Measurements from ENCODE around the gene CCBE1.

The CCBE1 gene

DNA sequence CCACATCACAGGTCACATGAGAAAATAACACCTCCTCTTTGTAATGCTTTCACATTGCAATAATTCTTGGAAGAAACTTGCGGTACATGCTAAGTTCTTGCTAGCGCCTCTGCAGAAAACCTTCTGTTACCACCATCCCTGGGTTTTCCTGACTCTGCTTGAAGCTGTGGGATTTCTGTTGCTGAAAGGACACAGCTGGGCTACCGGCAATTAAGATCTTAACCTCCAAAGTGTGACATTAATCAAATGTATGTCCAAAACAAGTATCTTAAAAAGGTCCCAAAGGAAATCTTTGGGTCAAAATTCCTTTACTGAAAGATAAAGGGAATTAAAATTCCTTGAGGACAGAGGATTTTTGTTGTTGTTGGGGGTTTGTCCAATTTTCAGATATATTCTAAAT, 7.5 kb downstream of the CCBE1 start:
- Histone ChIP-seq H3K4me1 (ENCODE audit: control insufficient read depth, insufficient read depth, low read length) (peaks cover 11% of the 10 kb centered on the region; the same call in 1 of the 2 replicates), H3K36me3 (ENCODE audit: control insufficient read depth, insufficient read depth, low read length) (no peaks in the 10 kb centered on the region), H3K9me3 (ENCODE audit: control insufficient read depth, insufficient read depth, low read length) (no peaks in the 10 kb centered on the region), H3K27me3 (ENCODE audit: control insufficient read depth, insufficient read depth, low read length) (peaks cover 2% of the 10 kb centered on the region), H3K4me3 (ENCODE audit: low read length) (no peak overlapping the region), H3K27ac (ENCODE audit: low read length) (no peak overlapping the region)
- WGBS (ENCODE audit: insufficient coverage, insufficient read length): no CpG with 5 or more reads among the region's 3 CpGs
- no peak for DNase-seq (ENCODE audit: low read depth, low spot score)

DNA sequence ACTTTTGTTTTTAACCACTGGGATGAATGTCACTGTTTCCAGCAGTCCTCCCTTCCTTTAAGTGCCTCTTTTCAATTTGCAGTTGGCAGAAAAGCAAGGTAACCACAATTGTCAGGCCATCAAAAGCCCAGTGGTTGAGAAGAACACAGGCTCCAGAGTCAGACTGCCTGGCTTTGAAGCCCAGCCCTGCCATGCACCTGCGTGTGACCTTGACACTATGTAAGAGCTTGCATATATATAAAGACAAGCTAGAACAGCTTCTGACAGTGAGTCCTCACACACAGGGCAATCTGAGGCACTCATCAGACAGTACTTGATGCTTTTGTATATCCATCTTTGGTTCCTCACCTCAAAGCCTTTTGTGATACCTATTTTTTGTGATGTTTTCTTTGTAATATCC, 11.0 kb downstream of the CCBE1 start:
- no peaks in the 10 kb centered on the region; the same call in none of the 2 replicates for H3K27me3 ChIP-seq (ENCODE audit: control insufficient read depth, insufficient read depth, low read length)
- H3K4me3 ChIP-seq (ENCODE audit: low read length): no peak overlapping the region
- H3K9me3 ChIP-seq (ENCODE audit: control insufficient read depth, insufficient read depth, low read length): no peaks in the 10 kb centered on the region
- H3K36me3 ChIP-seq (ENCODE audit: control insufficient read depth, insufficient read depth, low read length): no peaks in the 10 kb centered on the region
- peaks cover 12% of the 10 kb centered on the region for H3K4me1 ChIP-seq (ENCODE audit: control insufficient read depth, insufficient read depth, low read length)
- no CpG with 5 or more reads among the region's 1 CpG for WGBS (ENCODE audit: insufficient coverage, insufficient read length)
- no peak for DNase-seq (ENCODE audit: low read depth, low spot score)
- no peak overlapping the region for H3K27ac ChIP-seq (ENCODE audit: low read length)

DNA sequence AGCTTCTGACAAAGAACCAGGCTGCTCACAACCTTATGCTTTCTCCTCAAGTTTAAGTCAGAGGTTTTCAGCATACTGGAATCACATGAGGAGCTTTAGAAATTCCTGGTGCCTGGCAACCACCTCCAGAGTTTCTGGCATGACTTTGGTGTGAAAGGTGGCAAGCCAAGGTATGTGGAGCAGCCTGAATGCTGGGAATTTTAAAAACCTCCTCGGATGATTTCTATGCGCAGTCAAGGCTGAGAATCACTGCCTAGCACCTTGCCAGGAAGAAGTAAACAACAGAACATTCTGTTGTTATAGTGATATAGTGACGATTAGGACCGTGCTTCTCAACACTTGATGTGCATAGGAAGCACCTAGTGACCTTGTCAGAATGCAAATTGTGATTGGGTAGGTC, 11.7 kb downstream of the CCBE1 start:
- H3K4me3 ChIP-seq (ENCODE audit: low read length): no peak overlapping the region
- no CpG with 5 or more reads among the region's 4 CpGs for WGBS (ENCODE audit: insufficient coverage, insufficient read length)
- H3K27me3 ChIP-seq (ENCODE audit: control insufficient read depth, insufficient read depth, low read length): no peaks in the 10 kb centered on the region; the same call in none of the 2 replicates
- no peak overlapping the region for H3K27ac ChIP-seq (ENCODE audit: low read length)
- no peaks in the 10 kb centered on the region for H3K9me3 ChIP-seq (ENCODE audit: control insufficient read depth, insufficient read depth, low read length)
- no peak for DNase-seq (ENCODE audit: low read depth, low spot score)
- peaks cover 12% of the 10 kb centered on the region for H3K4me1 ChIP-seq (ENCODE audit: control insufficient read depth, insufficient read depth, low read length)
- no peaks in the 10 kb centered on the region for H3K36me3 ChIP-seq (ENCODE audit: control insufficient read depth, insufficient read depth, low read length)

DNA sequence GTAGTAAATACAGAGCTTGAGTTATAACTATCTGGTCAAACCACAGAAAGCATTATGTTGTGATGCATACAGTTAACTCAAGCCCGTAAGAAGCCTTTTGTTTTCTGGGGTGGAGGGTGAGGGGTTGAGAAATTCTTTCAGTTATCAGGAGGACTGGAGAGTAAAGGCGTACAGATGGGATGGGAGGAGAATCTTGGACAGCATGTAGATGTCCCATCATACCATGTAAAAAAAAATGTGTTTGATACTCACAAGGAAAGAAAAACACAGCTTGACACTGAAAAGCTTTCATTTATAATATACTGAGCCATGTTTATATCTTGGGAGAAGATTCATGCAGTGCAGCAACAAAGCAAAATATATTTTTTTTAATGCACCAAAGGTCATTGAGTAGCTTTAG, 12.4 kb downstream of the CCBE1 start:
- no peak for DNase-seq (ENCODE audit: low read depth, low spot score)
- WGBS (ENCODE audit: insufficient coverage, insufficient read length): no CpG with 5 or more reads among the region's 2 CpGs
- H3K36me3 ChIP-seq (ENCODE audit: control insufficient read depth, insufficient read depth, low read length): no peaks in the 10 kb centered on the region
- no peak overlapping the region for H3K27ac ChIP-seq (ENCODE audit: low read length)
- H3K9me3 ChIP-seq (ENCODE audit: control insufficient read depth, insufficient read depth, low read length): no peaks in the 10 kb centered on the region
- no peak overlapping the region for H3K4me3 ChIP-seq (ENCODE audit: low read length)
- H3K4me1 ChIP-seq (ENCODE audit: control insufficient read depth, insufficient read depth, low read length): peaks cover 12% of the 10 kb centered on the region
- H3K27me3 ChIP-seq (ENCODE audit: control insufficient read depth, insufficient read depth, low read length): no peaks in the 10 kb centered on the region; the same call in none of the 2 replicates

DNA sequence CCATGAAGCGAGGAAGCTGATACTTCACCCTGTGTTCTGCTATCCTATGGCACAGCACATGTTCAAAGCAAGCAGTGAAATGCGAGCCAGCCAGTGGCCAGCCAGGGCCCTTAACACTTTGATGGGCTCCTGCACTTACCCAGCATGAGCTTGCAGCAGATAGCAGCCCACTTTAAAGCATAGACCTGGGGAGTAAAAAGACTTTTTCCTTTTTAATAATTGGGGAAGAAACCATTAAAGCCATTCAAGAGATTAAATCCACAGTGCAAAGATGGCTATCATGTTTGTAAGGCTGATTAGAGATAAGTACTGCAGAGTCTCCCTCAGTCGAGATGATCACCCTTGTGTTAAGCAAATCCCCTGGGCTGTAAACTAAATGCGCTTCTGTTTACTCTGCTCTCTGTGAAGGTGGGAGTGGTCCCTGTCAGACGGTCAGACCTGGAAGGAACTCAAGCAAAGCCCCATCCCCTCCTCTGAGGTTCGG, 15.7 kb downstream of the CCBE1 start:
- no CpG with 5 or more reads among the region's 6 CpGs for WGBS (ENCODE audit: insufficient coverage, insufficient read length)
- Histone ChIP-seq H3K9me3 (ENCODE audit: control insufficient read depth, insufficient read depth, low read length) (no peaks in the 10 kb centered on the region), H3K4me3 (ENCODE audit: low read length) (no peak overlapping the region), H3K27ac (ENCODE audit: low read length) (no peak overlapping the region), H3K27me3 (ENCODE audit: control insufficient read depth, insufficient read depth, low read length) (no peaks in the 10 kb centered on the region; the same call in 1 of the 2 replicates), H3K36me3 (ENCODE audit: control insufficient read depth, insufficient read depth, low read length) (no peaks in the 10 kb centered on the region), H3K4me1 (ENCODE audit: control insufficient read depth, insufficient read depth, low read length) (peaks cover 6% of the 10 kb centered on the region)
- DNase-seq (ENCODE audit: low read depth, low spot score): no peak

DNA sequence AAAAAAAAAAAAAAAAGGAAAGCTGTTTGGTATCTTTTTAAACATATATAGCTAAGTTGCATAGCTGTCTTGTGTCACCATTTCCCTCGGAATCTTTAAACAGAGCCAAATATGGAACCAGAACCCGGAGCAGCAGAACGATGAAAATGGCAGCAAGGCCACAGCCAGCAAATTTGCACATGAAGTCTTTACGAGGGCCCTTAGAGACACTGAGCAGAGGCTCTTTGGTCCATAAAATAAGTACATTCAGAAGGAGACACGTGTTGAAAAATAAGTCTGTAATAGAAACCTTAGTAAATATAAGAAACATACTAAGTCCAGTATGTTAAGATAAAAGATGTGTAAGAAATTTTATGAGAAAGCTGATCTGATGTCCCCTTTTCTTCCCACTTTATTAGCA, 16.2 kb downstream of the CCBE1 start:
- H3K4me1 ChIP-seq (ENCODE audit: control insufficient read depth, insufficient read depth, low read length): peaks cover 6% of the 10 kb centered on the region
- no CpG with 5 or more reads among the region's 5 CpGs for WGBS (ENCODE audit: insufficient coverage, insufficient read length)
- H3K27ac ChIP-seq (ENCODE audit: low read length): no peak overlapping the region
- no peak overlapping the region for H3K4me3 ChIP-seq (ENCODE audit: low read length)
- H3K36me3 ChIP-seq (ENCODE audit: control insufficient read depth, insufficient read depth, low read length): no peaks in the 10 kb centered on the region
- no peaks in the 10 kb centered on the region; the same call in 1 of the 2 replicates for H3K27me3 ChIP-seq (ENCODE audit: control insufficient read depth, insufficient read depth, low read length)
- H3K9me3 ChIP-seq (ENCODE audit: control insufficient read depth, insufficient read depth, low read length): no peaks in the 10 kb centered on the region
- no peak for DNase-seq (ENCODE audit: low read depth, low spot score)

DNA sequence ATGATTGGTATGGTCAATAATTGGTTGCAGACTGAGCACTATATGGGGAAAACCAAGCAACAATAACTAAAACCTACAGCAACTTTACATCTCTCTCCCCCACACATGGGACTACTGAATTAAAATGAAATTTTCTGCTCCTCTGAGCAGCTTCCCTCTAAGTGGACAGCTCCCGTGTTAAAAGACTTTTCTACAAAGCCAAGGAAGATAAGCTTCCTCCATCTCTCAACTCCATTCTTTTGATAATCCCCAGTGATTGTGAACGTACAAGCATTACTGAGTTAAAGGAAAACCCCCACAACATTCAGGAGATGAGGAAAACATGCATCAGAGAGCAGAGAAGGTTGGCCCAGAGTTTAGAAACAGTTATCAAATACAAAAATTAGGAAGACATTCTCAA, 21.9 kb downstream of the CCBE1 start:
- H3K9me3 ChIP-seq (ENCODE audit: control insufficient read depth, insufficient read depth, low read length): no peaks in the 10 kb centered on the region
- WGBS (ENCODE audit: insufficient coverage, insufficient read length): no CpG with 5 or more reads among the region's 2 CpGs
- H3K36me3 ChIP-seq (ENCODE audit: control insufficient read depth, insufficient read depth, low read length): no peaks in the 10 kb centered on the region
- no peak overlapping the region for H3K4me3 ChIP-seq (ENCODE audit: low read length)
- H3K27ac ChIP-seq (ENCODE audit: low read length): no peak overlapping the region
- DNase-seq (ENCODE audit: low read depth, low spot score): no peak
- no peaks in the 10 kb centered on the region for H3K4me1 ChIP-seq (ENCODE audit: control insufficient read depth, insufficient read depth, low read length)
- no peaks in the 10 kb centered on the region for H3K27me3 ChIP-seq (ENCODE audit: control insufficient read depth, insufficient read depth, low read length)

DNA sequence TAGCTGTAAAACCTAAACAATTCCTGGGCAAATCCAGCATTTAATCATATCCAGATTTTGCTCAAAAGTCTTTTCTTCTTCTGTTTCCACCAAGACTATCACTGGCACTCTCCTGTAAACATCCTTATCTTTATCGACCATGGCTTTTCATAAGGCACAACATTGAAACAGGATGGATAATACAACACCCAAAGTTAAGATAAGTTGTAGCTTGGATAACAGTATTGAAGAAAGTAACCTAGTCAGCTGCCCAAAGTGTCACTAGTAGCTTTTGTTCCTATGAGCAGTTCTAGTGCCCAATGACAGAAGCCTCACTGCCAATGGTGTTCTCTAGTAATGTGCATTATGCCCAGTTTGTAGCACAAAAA, 22.3 kb downstream of the CCBE1 start:
- no CpG with 5 or more reads among the region's 1 CpG for WGBS (ENCODE audit: insufficient coverage, insufficient read length)
- no peaks in the 10 kb centered on the region for H3K27me3 ChIP-seq (ENCODE audit: control insufficient read depth, insufficient read depth, low read length)
- no peak overlapping the region for H3K27ac ChIP-seq (ENCODE audit: low read length)
- no peaks in the 10 kb centered on the region for H3K4me1 ChIP-seq (ENCODE audit: control insufficient read depth, insufficient read depth, low read length)
- H3K4me3 ChIP-seq (ENCODE audit: low read length): no peak overlapping the region
- H3K36me3 ChIP-seq (ENCODE audit: control insufficient read depth, insufficient read depth, low read length): no peaks in the 10 kb centered on the region
- no peak for DNase-seq (ENCODE audit: low read depth, low spot score)
- H3K9me3 ChIP-seq (ENCODE audit: control insufficient read depth, insufficient read depth, low read length): no peaks in the 10 kb centered on the region

DNA sequence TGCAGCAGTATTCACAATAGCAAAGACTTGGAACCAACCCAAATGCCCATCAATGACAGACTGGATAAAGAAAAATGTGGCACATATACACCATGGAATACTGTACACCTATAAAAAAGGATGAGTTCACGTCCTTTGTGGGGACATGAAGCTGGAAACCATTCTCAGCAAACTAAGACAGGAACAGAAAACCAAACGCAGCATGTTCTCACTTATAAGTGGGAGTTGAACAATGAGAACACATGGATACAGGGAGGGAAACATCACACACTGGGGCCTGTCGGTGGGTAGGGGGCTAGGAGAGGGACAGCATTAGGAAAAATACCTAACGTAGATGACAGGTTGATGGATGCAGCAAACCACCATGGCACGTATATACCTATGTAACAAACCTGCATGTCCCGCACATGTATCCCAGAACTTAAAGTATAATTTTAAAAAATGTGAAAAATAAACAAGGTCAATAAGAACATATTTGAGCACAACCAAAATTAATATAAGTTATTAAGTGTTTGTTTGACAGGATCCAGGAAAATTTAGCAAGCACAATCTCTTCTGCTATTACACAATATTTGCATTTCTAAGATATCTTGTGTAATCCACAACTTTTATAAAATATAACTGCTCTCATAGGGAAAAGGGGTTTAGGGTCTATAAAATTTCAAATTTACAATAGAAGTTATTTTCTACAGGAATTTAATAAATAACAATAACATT, 22.9 kb downstream of the CCBE1 start:
- no peaks in the 10 kb centered on the region for H3K4me1 ChIP-seq (ENCODE audit: control insufficient read depth, insufficient read depth, low read length)
- no peak for DNase-seq (ENCODE audit: low read depth, low spot score)
- no peaks in the 10 kb centered on the region for H3K36me3 ChIP-seq (ENCODE audit: control insufficient read depth, insufficient read depth, low read length)
- H3K9me3 ChIP-seq (ENCODE audit: control insufficient read depth, insufficient read depth, low read length): no peaks in the 10 kb centered on the region
- H3K27ac ChIP-seq (ENCODE audit: low read length): no peak overlapping the region
- WGBS (ENCODE audit: insufficient coverage, insufficient read length): no CpG with 5 or more reads among the region's 6 CpGs
- H3K4me3 ChIP-seq (ENCODE audit: low read length): no peak overlapping the region
- H3K27me3 ChIP-seq (ENCODE audit: control insufficient read depth, insufficient read depth, low read length): no peaks in the 10 kb centered on the region

DNA sequence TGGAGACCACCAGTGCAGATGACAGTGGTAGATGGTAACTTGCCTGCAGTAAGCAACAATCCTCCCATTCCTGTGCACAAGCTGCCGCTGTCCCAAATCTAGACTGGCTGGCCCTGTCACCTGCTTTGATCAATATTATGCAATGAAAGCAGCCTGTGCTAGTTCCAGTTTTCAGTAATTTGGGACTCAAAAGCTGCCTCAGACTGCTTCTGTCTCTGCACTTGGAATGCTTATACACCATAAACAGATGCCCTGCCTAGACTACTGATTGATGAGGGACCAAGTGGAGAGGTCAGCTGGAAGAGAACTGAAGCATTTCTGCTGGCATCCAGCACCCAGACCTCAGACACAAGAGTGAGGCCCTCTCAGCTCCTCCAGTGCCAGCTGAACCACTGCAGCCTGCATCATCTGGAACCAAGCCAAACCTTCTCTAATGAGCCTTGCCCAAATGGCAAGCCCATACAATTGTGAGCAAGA, 24.9 kb downstream of the CCBE1 start:
- H3K4me3 ChIP-seq (ENCODE audit: low read length): no peak overlapping the region
- no peaks in the 10 kb centered on the region for H3K9me3 ChIP-seq (ENCODE audit: control insufficient read depth, insufficient read depth, low read length)
- H3K27me3 ChIP-seq (ENCODE audit: control insufficient read depth, insufficient read depth, low read length): no peaks in the 10 kb centered on the region
- no CpG with 5 or more reads among the region's 1 CpG for WGBS (ENCODE audit: insufficient coverage, insufficient read length)
- DNase-seq (ENCODE audit: low read depth, low spot score): no peak
- no peaks in the 10 kb centered on the region for H3K4me1 ChIP-seq (ENCODE audit: control insufficient read depth, insufficient read depth, low read length)
- no peaks in the 10 kb centered on the region for H3K36me3 ChIP-seq (ENCODE audit: control insufficient read depth, insufficient read depth, low read length)
- no peak overlapping the region for H3K27ac ChIP-seq (ENCODE audit: low read length)

DNA sequence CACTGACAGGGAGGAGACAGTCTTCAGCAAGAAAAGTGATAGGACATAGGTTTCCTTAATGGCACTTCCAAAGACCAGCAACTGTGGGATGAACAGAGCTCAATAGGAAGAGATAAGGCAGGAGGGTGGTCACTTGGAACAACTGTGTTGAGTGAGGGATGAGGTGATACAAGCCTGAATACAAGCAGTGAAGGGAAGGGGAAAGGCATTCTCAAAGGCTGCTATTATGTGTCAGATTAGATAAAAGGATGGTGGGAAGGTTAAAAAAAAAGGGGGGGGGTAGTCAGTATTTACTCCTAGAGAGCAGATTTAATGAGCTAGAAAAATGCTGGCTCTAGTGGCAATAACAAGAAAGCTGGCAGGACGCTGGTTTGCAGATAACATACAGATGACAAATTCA, 25.7 kb downstream of the CCBE1 start:
- no peak for DNase-seq (ENCODE audit: low read depth, low spot score)
- WGBS (ENCODE audit: insufficient coverage, insufficient read length): no CpG with 5 or more reads among the region's 1 CpG
- no peak overlapping the region for H3K4me3 ChIP-seq (ENCODE audit: low read length)

More for the DNA sequence above, 25.7 kb downstream of the CCBE1 start:
- H3K9me3 ChIP-seq (ENCODE audit: control insufficient read depth, insufficient read depth, low read length): no peaks in the 10 kb centered on the region
- H3K4me1 ChIP-seq (ENCODE audit: control insufficient read depth, insufficient read depth, low read length): no peaks in the 10 kb centered on the region
- H3K27ac ChIP-seq (ENCODE audit: low read length): no peak overlapping the region
- H3K27me3 ChIP-seq (ENCODE audit: control insufficient read depth, insufficient read depth, low read length): no peaks in the 10 kb centered on the region
- no peaks in the 10 kb centered on the region for H3K36me3 ChIP-seq (ENCODE audit: control insufficient read depth, insufficient read depth, low read length)
